HEK293 (cell line): Measurements from ENCODE around the gene PALD1.

Source experiments
- CTCF ChIA-PET: fragments of 350-600 bp; formaldehyde crosslinking; extraction: SDS; loops from one replicate; lab custom pipeline; 2021; ENCODE audit warnings: antibody characterized with exemption; lab: Yijun Ruan, JAX
- POLR2A ChIA-PET: fragments of 300-600 bp; formaldehyde crosslinking; extraction: SDS; loops from one replicate; lab custom pipeline; 2020; ENCODE audit warnings: antibody characterized with exemption, inconsistent platforms; lab: Yijun Ruan, JAX
- H3K27ac ChIP-seq: fragments of 200-500 bp; sonication (Bioruptor generic); 2 replicates; pipeline ENCODE4 v1.5.1; 2014; ENCODE audit warnings: low read depth, low read length, control low read depth, inconsistent platforms; ENCODE audit errors: extremely low read depth
- H3K36me3 ChIP-seq, 2 experiments: fragments of 200-500 bp in 1 of 2; sonication (Bioruptor generic) in 1 of 2; 1 replicate in 1 of 2; 2 replicates in 1 of 2; pipeline ENCODE4 v1.5.1; 2014 to 2017; ENCODE audit warnings: inconsistent platforms in 2 of 2, low read length in 2 of 2; ENCODE audit not compliant: control insufficient read depth in 2 of 2, insufficient read depth in 1 of 2
- H3K4me1 ChIP-seq: fragments of 200-500 bp; sonication (Bioruptor generic); 2 replicates; pipeline ENCODE4 v1.5.1; 2014; ENCODE audit warnings: mild to moderate bottlenecking, low read length, inconsistent platforms; ENCODE audit not compliant: control insufficient read depth, insufficient read depth
- H3K4me3 ChIP-seq: 2 replicates; pipeline ENCODE4 v1.5.1; 2011; ENCODE audit warnings: low read depth, mild to moderate bottlenecking, control low read depth, low read length, moderate library complexity
- H3K9me3 ChIP-seq: fragments of 200-500 bp; sonication (Bioruptor generic); 2 replicates; pipeline ENCODE4 v1.5.1; 2014; ENCODE audit warnings: low read depth, low read length, inconsistent platforms; ENCODE audit not compliant: control insufficient read depth, insufficient read depth
- BCL11B ChIP-seq: fragments of 450-650 bp; formaldehyde crosslinking; IDR thresholded peaks from 2 replicates; pipeline ENCODE4 v1.5.1; 2016; ENCODE audit warnings: low read depth, missing biosample characterization, missing genetic modification characterization
- GLI4 ChIP-seq: fragments of 450-650 bp; formaldehyde crosslinking; IDR thresholded peaks from 2 replicates; pipeline ENCODE4 v1.5.1; 2016; ENCODE audit warnings: missing biosample characterization, missing genetic modification characterization
- GLIS2 ChIP-seq: fragments of 450-650 bp; formaldehyde crosslinking; IDR thresholded peaks from 2 replicates; pipeline ENCODE4 v1.5.1; 2016; ENCODE audit warnings: missing biosample characterization, missing genetic modification characterization
- IKZF3 ChIP-seq: fragments of 450-650 bp; IDR thresholded peaks from 2 replicates; pipeline ENCODE4 v1.5.0; 2018; ENCODE audit warnings: missing biosample characterization, mild to moderate bottlenecking, missing genetic modification characterization, moderate library complexity
- KLF16 ChIP-seq: fragments of 450-650 bp; formaldehyde crosslinking; IDR thresholded peaks from 2 replicates; pipeline ENCODE4 v1.5.1; 2017; ENCODE audit warnings: missing biosample characterization, missing genetic modification characterization
- OVOL3 ChIP-seq: fragments of 450-650 bp; formaldehyde crosslinking; IDR thresholded peaks from 2 replicates; pipeline ENCODE4 v1.5.1; 2016; ENCODE audit warnings: missing biosample characterization, missing genetic modification characterization
- SALL2 ChIP-seq: fragments of 450-650 bp; formaldehyde crosslinking; IDR thresholded peaks from 2 replicates; pipeline ENCODE4 v1.5.0; 2017; ENCODE audit warnings: missing biosample characterization, mild to moderate bottlenecking, missing genetic modification characterization, borderline replicate concordance
- YY1 ChIP-seq: fragments of 450-650 bp; formaldehyde crosslinking; IDR thresholded peaks from 2 replicates; pipeline ENCODE4 v1.5.1; 2018; ENCODE audit warnings: missing biosample characterization, missing genetic modification characterization
- ZIC2 ChIP-seq: fragments of 450-650 bp; formaldehyde crosslinking; IDR thresholded peaks from 2 replicates; pipeline ENCODE4 v1.5.1; 2016; ENCODE audit warnings: missing biosample characterization, missing genetic modification characterization
- ZNF174 ChIP-seq: fragments of 450-650 bp; formaldehyde crosslinking; IDR thresholded peaks from 2 replicates; pipeline ENCODE4 v1.5.0; 2017; ENCODE audit warnings: missing biosample characterization, mild to moderate bottlenecking, missing genetic modification characterization
- ZNF302 ChIP-seq: fragments of 450-650 bp; formaldehyde crosslinking; IDR thresholded peaks from 2 replicates; pipeline ENCODE4 v1.5.1; 2016; ENCODE audit warnings: missing biosample characterization, missing genetic modification characterization, low read depth
- ZNF426 ChIP-seq: fragments of 450-650 bp; formaldehyde crosslinking; IDR thresholded peaks from 2 replicates; pipeline ENCODE4 v1.5.1; 2017; ENCODE audit warnings: missing biosample characterization, missing genetic modification characterization, mild to moderate bottlenecking, inconsistent platforms, moderate library complexity
- ZNF521 ChIP-seq: fragments of 450-650 bp; formaldehyde crosslinking; IDR thresholded peaks from 2 replicates; pipeline ENCODE4 v1.5.1; 2017; ENCODE audit warnings: missing biosample characterization, mild to moderate bottlenecking, missing genetic modification characterization
- ZNF530 ChIP-seq: fragments of 450-650 bp; formaldehyde crosslinking; IDR thresholded peaks from 2 replicates; pipeline ENCODE4 v1.5.1; 2016; ENCODE audit warnings: low read depth, missing biosample characterization, missing genetic modification characterization
- ZNF544 ChIP-seq: fragments of 450-650 bp; formaldehyde crosslinking; IDR thresholded peaks from 2 replicates; pipeline ENCODE4 v1.5.0; 2017; ENCODE audit warnings: missing biosample characterization, missing genetic modification characterization
- ZNF664 ChIP-seq: fragments of 450-650 bp; formaldehyde crosslinking; IDR thresholded peaks from 2 replicates; pipeline ENCODE4 v1.5.1; 2016; ENCODE audit warnings: missing biosample characterization, missing genetic modification characterization
- ZNF768 ChIP-seq: fragments of 450-650 bp; formaldehyde crosslinking; IDR thresholded peaks from 2 replicates; pipeline ENCODE4 v1.5.1; 2018; ENCODE audit warnings: missing biosample characterization, mild to moderate bottlenecking, missing genetic modification characterization
- ZNF792 ChIP-seq: fragments of 450-650 bp; formaldehyde crosslinking; IDR thresholded peaks from 2 replicates; pipeline ENCODE4 v1.5.1; 2016; ENCODE audit warnings: missing biosample characterization, missing genetic modification characterization
- TF ChIP-seq, protein P1 (sequence below): fragments of 450-650 bp; formaldehyde crosslinking; IDR thresholded peaks from 2 replicates; pipeline ENCODE4 v1.5.1; 2017; ENCODE audit warnings: missing biosample characterization, mild to moderate bottlenecking, missing genetic modification characterization, moderate library complexity
- TF ChIP-seq, protein P2 (sequence below): fragments of 450-650 bp; formaldehyde crosslinking; IDR thresholded peaks from 2 replicates; pipeline ENCODE4 v1.5.1; 2016; ENCODE audit warnings: missing biosample characterization, missing genetic modification characterization, low read depth
- TF ChIP-seq, protein P3 (sequence below): fragments of 450-650 bp; formaldehyde crosslinking; IDR thresholded peaks from 2 replicates; pipeline ENCODE4 v1.5.1; 2016; ENCODE audit warnings: missing biosample characterization, missing genetic modification characterization

The PALD1 gene

DNA sequence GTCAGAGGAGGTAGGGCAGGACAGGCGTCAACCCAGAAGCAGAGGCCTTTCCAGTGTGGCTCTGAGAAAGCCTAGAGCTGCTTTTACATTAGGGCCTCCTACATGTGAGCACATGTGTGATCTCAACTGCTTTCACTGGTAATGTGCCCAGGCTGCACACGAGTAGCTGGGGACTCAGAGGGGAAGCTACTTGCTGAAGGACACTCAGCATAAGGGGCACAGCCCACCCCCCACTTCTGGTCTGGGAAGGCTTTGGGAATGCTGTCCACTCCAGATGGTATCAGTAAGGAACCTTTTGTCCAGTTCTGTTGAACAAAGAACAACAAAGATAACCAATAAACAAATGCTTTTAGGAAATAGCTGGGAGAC lies 105.1 kb downstream of the PALD1 start:
- no peak overlapping the region for H3K27ac ChIP-seq
- no peaks in the 10 kb centered on the region for H3K36me3 ChIP-seq
- POLR2A ChIA-PET, result no interaction called here
- peaks cover 13% of the 10 kb centered on the region for H3K4me1 ChIP-seq
- TF ChIP-seq, protein P1, sequence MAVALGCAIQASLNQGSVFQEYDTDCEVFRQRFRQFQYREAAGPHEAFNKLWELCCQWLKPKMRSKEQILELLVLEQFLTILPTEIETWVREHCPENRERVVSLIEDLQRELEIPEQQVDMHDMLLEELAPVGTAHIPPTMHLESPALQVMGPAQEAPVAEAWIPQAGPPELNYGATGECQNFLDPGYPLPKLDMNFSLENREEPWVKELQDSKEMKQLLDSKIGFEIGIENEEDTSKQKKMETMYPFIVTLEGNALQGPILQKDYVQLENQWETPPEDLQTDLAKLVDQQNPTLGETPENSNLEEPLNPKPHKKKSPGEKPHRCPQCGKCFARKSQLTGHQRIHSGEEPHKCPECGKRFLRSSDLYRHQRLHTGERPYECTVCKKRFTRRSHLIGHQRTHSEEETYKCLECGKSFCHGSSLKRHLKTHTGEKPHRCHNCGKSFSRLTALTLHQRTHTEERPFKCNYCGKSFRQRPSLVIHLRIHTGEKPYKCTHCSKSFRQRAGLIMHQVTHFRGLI (tag by site-specific recombination), result no peak
- TF ChIP-seq BCL11B, result no peak
- no peak for TF ChIP-seq ZNF530 (tag by site-specific recombination)
- no peak for TF ChIP-seq SALL2 (tag by site-specific recombination)
- no peak for TF ChIP-seq GLI4 (tag by site-specific recombination)
- no peak for TF ChIP-seq YY1 (tag by site-specific recombination)
- TF ChIP-seq OVOL3 (tag by site-specific recombination), result no peak
- no peak for TF ChIP-seq ZNF768 (tag by site-specific recombination)
- TF ChIP-seq ZNF302 (tag by site-specific recombination), result no peak
- TF ChIP-seq KLF16 (tag by site-specific recombination), result no peak
- TF ChIP-seq ZIC2 (tag by site-specific recombination), result no peak
- no peak for TF ChIP-seq GLIS2 (tag by site-specific recombination)
- no peak for TF ChIP-seq ZNF521 (tag by site-specific recombination)
- TF ChIP-seq, protein P2, sequence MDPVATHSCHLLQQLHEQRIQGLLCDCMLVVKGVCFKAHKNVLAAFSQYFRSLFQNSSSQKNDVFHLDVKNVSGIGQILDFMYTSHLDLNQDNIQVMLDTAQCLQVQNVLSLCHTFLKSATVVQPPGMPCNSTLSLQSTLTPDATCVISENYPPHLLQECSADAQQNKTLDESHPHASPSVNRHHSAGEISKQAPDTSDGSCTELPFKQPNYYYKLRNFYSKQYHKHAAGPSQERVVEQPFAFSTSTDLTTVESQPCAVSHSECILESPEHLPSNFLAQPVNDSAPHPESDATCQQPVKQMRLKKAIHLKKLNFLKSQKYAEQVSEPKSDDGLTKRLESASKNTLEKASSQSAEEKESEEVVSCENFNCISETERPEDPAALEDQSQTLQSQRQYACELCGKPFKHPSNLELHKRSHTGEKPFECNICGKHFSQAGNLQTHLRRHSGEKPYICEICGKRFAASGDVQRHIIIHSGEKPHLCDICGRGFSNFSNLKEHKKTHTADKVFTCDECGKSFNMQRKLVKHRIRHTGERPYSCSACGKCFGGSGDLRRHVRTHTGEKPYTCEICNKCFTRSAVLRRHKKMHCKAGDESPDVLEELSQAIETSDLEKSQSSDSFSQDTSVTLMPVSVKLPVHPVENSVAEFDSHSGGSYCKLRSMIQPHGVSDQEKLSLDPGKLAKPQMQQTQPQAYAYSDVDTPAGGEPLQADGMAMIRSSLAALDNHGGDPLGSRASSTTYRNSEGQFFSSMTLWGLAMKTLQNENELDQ (tag by site-specific recombination), result no peak
- TF ChIP-seq, all 188 proteins: peak for 0
- no peaks in the 10 kb centered on the region for H3K9me3 ChIP-seq
- CTCF ChIA-PET, result interaction anchor here (0.6 to 1.5 kb wide), 3 partner anchors 9 to 176 kb away, joined by 3 to 6 read pairs (median 3); no protein-coding TSS in a partner anchor
- H3K4me3 ChIP-seq, result no peak overlapping the region

DNA sequence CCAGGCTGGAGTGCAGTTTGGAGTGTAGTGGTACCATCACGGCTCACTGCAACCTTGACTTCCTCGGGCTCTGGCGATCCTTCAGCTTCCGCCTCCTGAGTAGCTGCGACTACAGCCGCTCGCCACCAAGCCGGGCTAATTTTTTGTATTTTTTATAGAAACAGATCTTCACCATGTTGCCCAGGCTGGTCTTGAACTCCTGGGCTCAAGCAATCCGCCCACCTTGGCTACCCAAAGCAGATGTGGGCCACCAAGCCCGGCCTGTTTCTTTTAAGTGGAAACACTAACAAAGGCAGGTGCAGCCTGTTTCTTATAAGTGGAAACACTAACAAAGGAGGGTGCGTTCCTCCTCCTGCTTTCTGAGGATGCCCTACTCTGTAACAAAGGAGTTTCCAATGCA lies 105.8 kb downstream of the PALD1 start:
- Histone ChIP-seq H3K27ac (no peak overlapping the region), H3K36me3 (no peaks in the 10 kb centered on the region), H3K4me3 (no peak overlapping the region)
- TF ChIP-seq ZNF426 (tag by site-specific recombination), result no peak
- TF ChIP-seq ZNF544 (tag by site-specific recombination), result no peak
- TF ChIP-seq, protein P3, sequence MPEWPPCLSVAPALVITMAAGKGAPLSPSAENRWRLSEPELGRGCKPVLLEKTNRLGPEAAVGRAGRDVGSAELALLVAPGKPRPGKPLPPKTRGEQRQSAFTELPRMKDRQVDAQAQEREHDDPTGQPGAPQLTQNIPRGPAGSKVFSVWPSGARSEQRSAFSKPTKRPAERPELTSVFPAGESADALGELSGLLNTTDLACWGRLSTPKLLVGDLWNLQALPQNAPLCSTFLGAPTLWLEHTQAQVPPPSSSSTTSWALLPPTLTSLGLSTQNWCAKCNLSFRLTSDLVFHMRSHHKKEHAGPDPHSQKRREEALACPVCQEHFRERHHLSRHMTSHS (tag by site-specific recombination), result no peak
- TF ChIP-seq ZNF792 (tag by site-specific recombination), result no peak
- TF ChIP-seq ZNF174 (tag by site-specific recombination), result no peak
- no peak for TF ChIP-seq ZNF664 (tag by site-specific recombination)
- no peak for TF ChIP-seq IKZF3 (tag by site-specific recombination)
- TF ChIP-seq, all 188 proteins: peak for 0
- POLR2A ChIA-PET, result interaction anchor here (0.9 to 2.1 kb wide), 2 partner anchors 8 to 14 kb away, joined by 4 to 8 read pairs; no protein-coding TSS in a partner anchor
- peaks cover 11% of the 10 kb centered on the region for H3K4me1 ChIP-seq
- CTCF ChIA-PET, result interaction anchor here (1.5 kb wide), 1 partner anchor 176 kb away, joined by 6 read pairs; no protein-coding TSS in a partner anchor
- no peaks in the 10 kb centered on the region for H3K9me3 ChIP-seq
